OCI-LY7 (cell line): Measurements from ENCODE around the gene PFKL. TPM values are rescaled to one million over a fixed set of nuclear protein-coding genes. Genes with fewer than 3 reads are reported as not detected.

Experiments
- BruUV-seq: library from RNA; stranded (reverse); fragments of 400-500 nt; replicated peaks from 2 replicates; lab custom pipeline; 2021; lab: Mats Ljungman, UMichigan
- CTCF ChIA-PET: fragments of 300-600 bp; sonication (Branson Sonifier 250); formaldehyde crosslinking; loops from one replicate; lab custom pipeline; 2022; ENCODE audit warnings: antibody characterized with exemption; ENCODE audit not compliant: unreplicated experiment; lab: Charles Lee
- POLR2A ChIA-PET: fragments of 300-600 bp; sonication (Branson Sonifier 250); formaldehyde crosslinking; loops from one replicate; lab custom pipeline; 2022; ENCODE audit warnings: antibody characterized with exemption; lab: Charles Lee
- DNase-seq: peaks from one replicate; pipeline ENCODE4 v3.0.0-alpha.2; 2015; ENCODE audit warnings: low spot score
- H2AFZ ChIP-seq: fragments of 200-600 bp; sonication (generic), shearing (Covaris generic); 2 replicates; pipeline ENCODE4 v1.6.1; 2014; ENCODE audit warnings: mild to moderate bottlenecking, antibody characterized with exemption, low read length, moderate library complexity
- H3K27ac ChIP-seq: fragments of 200-600 bp; sonication (generic); 2 replicates; pipeline ENCODE4 v1.5.1; 2014; ENCODE audit warnings: mixed run types, low read depth, mild to moderate bottlenecking, moderate library complexity, low read length, inconsistent platforms; ENCODE audit not compliant: poor library complexity, severe bottlenecking
- H3K36me3 ChIP-seq: fragments of 200-600 bp; sonication (generic); 2 replicates; pipeline ENCODE4 v1.6.1; 2014; ENCODE audit warnings: mild to moderate bottlenecking, antibody characterized with exemption, low read length, moderate library complexity, mixed read lengths; ENCODE audit not compliant: insufficient read depth
- H3K4me1 ChIP-seq: fragments of 200-600 bp; sonication (generic); 2 replicates; pipeline ENCODE4 v1.5.1; 2014; ENCODE audit warnings: mild to moderate bottlenecking, low read length; ENCODE audit not compliant: insufficient read depth, poor library complexity, severe bottlenecking
- H3K4me2 ChIP-seq: fragments of 200-600 bp; sonication (generic); 2 replicates; pipeline ENCODE4 v1.6.1; 2014; ENCODE audit warnings: mild to moderate bottlenecking, low read length
- H3K4me3 ChIP-seq: fragments of 200-600 bp; sonication (generic); 2 replicates; pipeline ENCODE4 v1.5.1; 2014; ENCODE audit warnings: mild to moderate bottlenecking, low read depth, low read length; ENCODE audit not compliant: poor library complexity, severe bottlenecking
- H3K79me2 ChIP-seq: fragments of 200-600 bp; sonication (generic); 2 replicates; pipeline ENCODE4 v1.6.1; 2016; ENCODE audit warnings: low read depth, mild to moderate bottlenecking, low read length, moderate library complexity, mixed read lengths; ENCODE audit not compliant: insufficient read depth
- H3K9me2 ChIP-seq: fragments of 200-600 bp; sonication (generic); 2 replicates; pipeline ENCODE4 v1.6.1; 2016; ENCODE audit warnings: mild to moderate bottlenecking, low read length, mixed read lengths; ENCODE audit not compliant: insufficient read depth
- H3K9me3 ChIP-seq: fragments of 200-600 bp; sonication (generic); 2 replicates; pipeline ENCODE4 v1.6.1; 2014; ENCODE audit warnings: mild to moderate bottlenecking, mixed run types, low read length, mixed read lengths
- H4K20me1 ChIP-seq: fragments of 200-600 bp; sonication (generic); 2 replicates; pipeline ENCODE4 v1.6.1; 2014; ENCODE audit warnings: mild to moderate bottlenecking, antibody characterized with exemption, low read length, moderate library complexity, mixed read lengths; ENCODE audit not compliant: insufficient read depth
- CTCF ChIP-seq: fragments of 200-600 bp; sonication (generic); conservative IDR thresholded peaks from 2 replicates; pipeline ENCODE4 v1.5.1; 2014; ENCODE audit warnings: mild to moderate bottlenecking, antibody characterized with exemption, low read length, moderate library complexity, mixed read lengths
- EZH2phosphoT487 ChIP-seq: fragments of 200-600 bp; sonication (generic); IDR thresholded peaks from 2 replicates; pipeline ENCODE4 v1.6.1; 2018; ENCODE audit warnings: low read depth, borderline replicate concordance, mild to moderate bottlenecking, mixed run types, antibody characterized with exemption, low read length, moderate library complexity, mixed read lengths
- intact Hi-C: fragments of 100-400 bp; cut with micrococcal nuclease; formaldehyde crosslinking; loops from one replicate; pipeline ENCODE4 v1.10.0; 2022; ENCODE audit not compliant: unreplicated experiment
- total RNA-seq, 2 experiments: library from RNA; depleted of rRNA in 1 of 2; stranded (reverse); fragments of >200 nt in 1 of 2; shearing (Covaris generic) in 1 of 2; gene quantifications; 2 replicates each; pipeline ENCODE4 v1.2.3, GENCODE V29; 2014 to 2022

The PFKL gene
- total RNA-seq, 2 experiments from 2014 or later: 102 to 128 TPM

GRCh38 chr21:44354775-44355771 is 55.2 kb downstream of the PFKL start:
- peak overlapping the region; percentile 71 for H2AFZ ChIP-seq
- no peak for TF ChIP-seq EZH2phosphoT487
- no peak for TF ChIP-seq CTCF
- no peaks in the 10 kb centered on the region for H4K20me1 ChIP-seq
- no peaks in the 10 kb centered on the region for H3K9me3 ChIP-seq
- H3K4me3 ChIP-seq: peak overlapping the region; percentile 6
- no peaks in the 10 kb centered on the region for H3K79me2 ChIP-seq
- peak; percentile 84 for DNase-seq
- no peaks in the 10 kb centered on the region for H3K36me3 ChIP-seq
- CTCF ChIA-PET: interaction anchor here (0.5 to 0.6 kb wide), 2 partner anchors 11 to 408 kb away, joined by 3 to 4 read pairs; no protein-coding TSS in a partner anchor
- no peaks in the 10 kb centered on the region for H3K9me2 ChIP-seq
- peaks cover 37% of the 10 kb centered on the region for H3K4me1 ChIP-seq
- peak overlapping the region; percentile 51 for H3K4me2 ChIP-seq
- H3K27ac ChIP-seq: peak overlapping the region; percentile 35
- intact Hi-C loops: loop anchor here (1.0 kb wide), 1 partner anchor 16 kb away; the partner anchor contains the start of gene CFAP410
- POLR2A ChIA-PET: interaction anchor here (0.6 to 0.9 kb wide), 6 partner anchors 11 to 511 kb away, joined by 3 to 4 read pairs (median 3); partner anchors contain the start of gene CFAP410
- BruUV-seq: no TSS peak

GRCh38 chr21:44356160-44356559 is 56.3 kb downstream of the PFKL start:
- peaks cover 39% of the 10 kb centered on the region for H3K4me1 ChIP-seq
- no peak for DNase-seq
- H3K79me2 ChIP-seq: no peaks in the 10 kb centered on the region
- no peak overlapping the region for H3K27ac ChIP-seq
- ChIA-PET POLR2A (no interaction called here), CTCF (no interaction called here)
- H3K4me3 ChIP-seq: no peak overlapping the region
- intact Hi-C loops: no loop called here
- H3K4me2 ChIP-seq: no peak overlapping the region
- H3K9me3 ChIP-seq: no peaks in the 10 kb centered on the region
- no peaks in the 10 kb centered on the region for H4K20me1 ChIP-seq
- no TSS peak for BruUV-seq
- no peaks in the 10 kb centered on the region for H3K9me2 ChIP-seq
- TF ChIP-seq EZH2phosphoT487: no peak
- TF ChIP-seq CTCF: no peak
- H3K36me3 ChIP-seq: no peaks in the 10 kb centered on the region
- H2AFZ ChIP-seq: no peak overlapping the region

- H3K36me3 ChIP-seq: no peaks in the 10 kb centered on the region
- H3K79me2 ChIP-seq: no peaks in the 10 kb centered on the region
- H3K9me2 ChIP-seq: no peaks in the 10 kb centered on the region
- no peak for TF ChIP-seq EZH2phosphoT487
- TF ChIP-seq CTCF: no peak
- DNase-seq: no peak
- no peak overlapping the region for H2AFZ ChIP-seq
- peaks cover 39% of the 10 kb centered on the region for H3K4me1 ChIP-seq
- no peaks in the 10 kb centered on the region for H3K9me3 ChIP-seq
- no peak overlapping the region for H3K4me3 ChIP-seq
- H3K4me2 ChIP-seq: no peak overlapping the region
- POLR2A ChIA-PET: no interaction called here
- no peak overlapping the region for H3K27ac ChIP-seq
- intact Hi-C loops: no loop called here
- BruUV-seq: no TSS peak
- CTCF ChIA-PET: no interaction called here
- no peaks in the 10 kb centered on the region for H4K20me1 ChIP-seq
Observed at GRCh38 chr21:44356636-44357035, 56.8 kb downstream of the PFKL start.
